SK-N-SH (cell line): ENCODE data around the gene SLC17A7.

ENCODE experiments used
- RCOR1 ChIP-seq: fragments of 150-350 bp; IDR thresholded peaks from 2 replicates; pipeline ENCODE4 v1.6.1; 2017; ENCODE audit warnings: antibody characterized with exemption, low read length
- RFX5 ChIP-seq: IDR thresholded peaks from 2 replicates; pipeline ENCODE4 v1.6.1; 2012; ENCODE audit warnings: mild to moderate bottlenecking, improper control_type of control experiment, low read length
- TAF1 ChIP-seq: IDR thresholded peaks from 2 replicates; pipeline ENCODE4 v1.6.1; 2012; ENCODE audit warnings: low read depth, mild to moderate bottlenecking, low read length, moderate library complexity, borderline replicate concordance

DNA sequence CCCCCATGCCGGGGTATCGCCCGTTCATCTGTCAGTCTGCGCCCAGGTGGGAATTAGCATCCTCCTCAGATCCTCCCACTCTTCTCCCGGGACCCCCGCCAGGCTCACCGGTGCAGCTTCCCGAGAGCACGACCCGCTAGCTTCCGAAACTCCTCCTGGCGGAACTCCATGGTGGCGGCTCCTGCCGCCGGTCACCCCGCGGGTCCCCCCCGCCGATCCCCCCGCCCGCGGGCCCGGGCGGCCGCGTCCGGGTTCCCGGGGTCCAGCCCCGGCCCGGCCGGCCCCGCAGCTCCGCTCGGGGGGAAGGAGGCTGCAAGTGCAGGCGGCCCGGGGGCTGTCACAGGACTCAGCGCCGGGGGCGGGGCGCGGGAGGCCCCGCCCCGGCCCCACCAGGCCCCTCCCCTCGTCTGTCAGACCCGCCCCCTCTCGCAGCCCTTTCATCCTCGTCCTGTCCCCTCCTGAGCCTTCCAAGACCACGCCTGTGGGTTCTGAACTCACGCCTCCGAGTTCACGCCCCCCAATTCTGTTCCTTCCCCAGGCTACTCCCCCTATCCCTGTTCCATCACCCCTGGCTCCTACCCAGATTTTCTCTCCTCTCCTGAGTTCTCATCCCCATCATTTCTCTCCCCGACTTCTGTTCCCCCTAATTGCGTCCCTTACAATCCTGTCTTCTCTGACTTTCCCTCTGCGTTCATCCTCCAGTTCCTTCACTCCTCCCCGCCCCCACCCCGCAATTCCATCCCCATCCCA lies at the start of gene SLC17A7:
- TF ChIP-seq TAF1, result no peak
- TF ChIP-seq RFX5, result no peak
- TF ChIP-seq RCOR1, result no peak
